DMS79 (cell line): Measurements from ENCODE around the gene MTF1.

Experiments
- DNase-seq: peaks from one replicate; lab custom pipeline; 2025; lab: John Stamatoyannopoulos, UW

Gene MTF1

DNA sequence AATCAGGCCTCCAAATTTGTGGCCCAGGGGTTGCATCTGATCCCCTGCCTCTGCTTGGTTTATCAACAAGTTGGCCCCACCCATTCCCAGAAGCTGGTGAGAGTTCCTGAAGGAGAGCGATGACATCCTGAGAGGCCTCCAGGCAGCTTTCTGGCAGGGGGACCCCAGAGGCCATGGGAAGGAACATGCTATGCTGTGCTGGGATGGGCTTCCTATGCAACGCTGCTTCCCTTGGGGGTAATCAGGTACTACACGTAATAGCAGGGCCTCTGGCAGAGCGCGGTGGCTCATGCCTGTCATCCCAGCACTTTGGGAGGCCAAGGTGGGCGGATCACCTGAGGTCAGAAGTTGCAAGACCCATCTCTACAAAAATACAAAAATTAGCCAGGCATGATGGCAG, 8.4 kb upstream of the MTF1 start:
- no peak for DNase-seq

DNA sequence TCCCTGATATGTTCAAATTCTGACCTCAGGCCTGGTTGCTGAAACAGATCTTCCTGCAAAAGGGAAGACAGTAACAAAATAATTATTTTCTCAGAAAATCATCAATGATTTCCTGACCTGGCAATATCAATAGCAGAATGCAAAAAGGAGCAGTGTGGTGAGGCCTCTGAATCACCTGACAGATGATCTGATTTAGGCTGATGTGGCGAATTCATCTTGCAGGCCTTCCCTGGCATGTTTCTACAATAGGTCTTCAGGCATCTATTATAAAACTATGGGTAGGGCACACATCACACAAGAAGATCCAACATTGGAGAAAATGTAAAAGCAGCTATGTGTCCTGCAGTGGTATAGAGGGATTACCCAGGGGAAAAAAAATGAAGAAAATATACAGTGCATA, 7.1 kb upstream of the MTF1 start:
- DNase-seq = no peak

DNA sequence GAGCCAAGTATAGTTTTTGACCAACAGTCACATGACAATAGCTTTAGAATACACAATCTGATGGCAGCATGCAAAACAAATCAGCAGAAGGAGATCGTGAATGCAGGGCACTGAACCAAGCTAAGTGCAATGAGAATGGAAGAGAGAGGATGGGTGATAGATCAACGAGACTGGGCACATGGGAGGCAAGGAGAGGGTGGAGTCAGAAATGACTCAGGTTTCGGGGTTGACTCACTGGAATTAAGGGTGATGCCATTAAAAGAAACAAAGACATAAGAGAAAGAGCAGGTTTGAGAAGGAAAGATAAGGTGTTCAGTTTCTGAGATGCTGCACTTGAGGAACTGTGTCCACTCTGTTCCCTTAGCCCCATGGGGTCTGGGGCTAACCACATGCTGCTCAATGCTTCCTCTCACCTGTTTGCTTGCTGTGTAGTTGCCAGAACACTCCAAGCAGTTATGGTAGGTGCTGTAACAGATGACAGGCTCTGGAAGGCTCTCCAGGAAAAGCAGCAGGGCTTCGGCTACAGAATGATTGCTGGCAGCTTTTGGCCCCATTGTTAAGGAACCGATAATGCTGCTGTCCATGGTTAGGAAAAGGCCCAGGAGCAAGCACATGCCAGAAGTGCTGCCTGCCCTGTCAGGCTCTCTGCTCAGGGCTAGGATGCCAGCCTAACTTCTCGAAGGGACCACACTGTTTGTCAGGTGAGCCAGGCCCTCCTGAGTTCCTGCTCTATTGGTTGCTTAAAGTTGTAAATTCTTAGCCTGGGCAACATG, 6.1 kb upstream of the MTF1 start:
- no peak for DNase-seq

DNA sequence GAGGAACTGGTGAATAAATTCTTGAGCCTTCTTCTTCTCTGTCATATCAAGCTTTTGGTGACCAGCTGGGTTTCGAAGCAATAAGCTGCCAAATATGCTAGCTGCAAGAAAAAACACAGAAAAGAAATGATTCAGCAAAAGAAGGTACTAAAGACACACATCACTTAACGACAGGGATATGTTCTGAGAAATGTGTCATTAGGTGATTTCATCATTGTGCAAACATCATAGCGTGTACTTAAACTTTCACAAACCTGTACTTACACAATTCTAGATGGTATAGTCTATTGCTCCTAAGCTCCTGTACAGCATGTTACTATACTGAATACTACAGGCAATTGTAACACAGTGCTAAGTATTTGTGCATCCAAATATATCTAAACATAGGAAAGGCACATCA, 2.9 kb upstream of the MTF1 start:
- DNase-seq = no peak

DNA sequence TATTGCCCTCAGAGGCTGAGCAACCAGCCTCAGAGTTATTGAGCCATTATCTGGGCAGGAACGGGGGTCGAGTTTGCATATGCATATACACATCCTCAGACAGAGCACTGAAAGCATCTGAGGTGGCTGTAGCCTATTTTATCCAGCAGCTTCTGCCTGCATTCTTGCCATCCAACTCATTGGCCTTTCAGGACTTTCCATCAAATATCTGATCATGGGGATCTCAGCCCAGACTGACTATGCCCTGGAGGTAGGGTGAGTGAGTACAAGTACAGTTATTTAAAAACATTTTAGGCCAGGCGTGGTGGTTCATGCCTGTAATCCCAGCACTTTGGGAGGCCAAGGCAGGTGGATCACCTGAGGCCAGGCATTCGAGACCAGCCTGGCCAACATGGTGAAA, 1.8 kb upstream of the MTF1 start:
- DNase-seq = no peak

DNA sequence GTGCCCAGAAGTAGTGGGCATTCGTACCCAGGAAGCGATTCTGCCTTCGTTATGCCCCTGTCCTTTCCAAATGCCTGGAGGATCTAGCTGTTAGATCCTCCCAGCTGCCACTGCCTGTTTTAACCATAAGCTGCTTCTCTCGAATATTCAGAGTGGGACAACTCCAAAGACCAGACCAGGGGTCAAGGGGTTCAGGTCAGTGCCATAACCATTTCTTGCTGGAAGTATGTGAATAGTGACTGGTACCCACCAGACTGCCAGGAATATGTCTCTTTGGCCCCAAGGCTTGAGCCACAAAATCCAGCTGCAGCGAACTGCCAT, 914 bp upstream of the MTF1 start:
- no peak for DNase-seq

DNA sequence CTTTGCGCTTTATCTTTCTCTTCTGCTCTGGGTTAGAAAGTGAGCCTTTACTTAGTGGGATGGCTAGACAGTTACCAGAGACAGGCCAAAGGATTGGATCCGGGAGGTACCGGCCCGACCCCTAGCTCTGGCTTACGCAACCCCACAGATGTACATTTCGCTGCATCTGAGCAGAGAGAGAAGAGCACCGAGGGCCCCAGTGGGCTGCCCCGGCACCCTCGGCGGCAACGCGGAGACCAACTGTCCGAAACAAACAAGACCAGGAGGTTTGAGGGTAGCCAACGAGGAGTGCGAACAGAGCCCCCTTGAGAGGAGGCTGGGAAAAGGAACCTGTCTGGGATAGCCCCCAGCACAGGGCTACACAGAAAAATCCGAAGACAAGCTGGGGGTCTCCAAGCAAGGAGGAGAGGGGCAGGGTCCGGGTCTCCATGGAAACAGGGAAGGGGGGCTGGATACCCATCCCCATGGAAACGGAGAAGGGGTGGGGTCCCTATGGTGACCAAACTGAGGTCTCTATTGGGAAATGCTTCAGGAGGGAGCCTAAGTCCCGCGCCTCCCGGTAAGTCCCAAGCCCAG, 373 bp downstream of the MTF1 start:
- DNase-seq = no peak

DNA sequence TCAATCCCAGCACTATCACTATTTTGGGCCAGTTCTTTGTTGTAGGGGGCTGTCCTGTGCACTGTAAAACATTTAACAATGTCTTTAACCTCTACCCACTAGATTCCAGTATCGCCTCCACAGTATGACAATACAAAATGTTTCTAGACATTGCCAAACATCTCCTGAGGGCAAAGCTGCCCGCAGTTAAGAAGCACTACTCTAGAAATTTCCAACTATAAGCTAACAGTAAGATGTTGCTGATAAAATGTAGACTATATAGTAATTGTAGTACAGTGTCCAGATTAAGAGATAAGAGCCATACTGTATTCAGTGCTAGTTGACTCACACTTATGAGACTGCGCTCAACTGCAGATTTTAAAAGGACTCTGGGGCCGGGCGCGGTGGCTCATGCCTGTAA, 5.0 kb downstream of the MTF1 start:
- DNase-seq = no peak

DNA sequence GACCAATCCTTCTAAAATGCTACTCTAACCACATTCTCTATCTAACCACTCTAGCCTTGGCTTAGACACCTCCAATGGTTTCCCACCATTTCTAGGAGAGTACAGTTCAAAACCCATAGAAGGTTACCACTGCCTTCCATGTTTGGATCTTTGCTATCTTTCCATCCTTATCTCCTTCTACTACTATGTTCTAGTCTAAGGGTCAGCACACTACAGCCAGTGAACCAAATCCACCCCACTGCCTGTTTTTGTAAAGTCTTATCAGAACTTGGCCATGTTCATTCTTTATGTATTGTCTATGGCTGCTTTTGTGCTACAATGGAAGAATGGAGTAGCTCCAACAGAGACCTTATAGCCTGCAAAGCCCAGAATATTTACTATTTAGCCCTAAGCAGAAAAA, 6.2 kb downstream of the MTF1 start:
- DNase-seq = no peak

DNA sequence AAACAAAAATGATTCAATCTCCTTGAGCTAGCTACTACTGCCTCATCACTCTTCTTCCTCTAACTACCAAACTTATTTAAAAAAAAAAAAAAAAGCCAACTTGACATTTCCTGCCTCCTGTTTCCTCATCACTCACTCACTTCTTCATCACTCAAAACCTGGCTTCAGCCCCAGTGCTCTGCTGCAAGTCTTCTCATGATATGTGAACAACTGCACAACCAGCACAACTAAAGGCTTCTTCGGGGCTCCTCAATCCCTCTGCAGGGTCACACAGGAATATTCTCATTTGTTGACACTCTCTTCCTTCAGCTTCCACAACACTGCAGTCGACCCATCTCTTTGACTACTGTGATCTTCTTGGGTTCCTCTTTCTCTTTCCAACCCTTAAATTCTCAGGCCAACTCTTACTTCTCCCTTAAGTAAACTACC, 7.6 kb downstream of the MTF1 start:
- no peak for DNase-seq

DNA sequence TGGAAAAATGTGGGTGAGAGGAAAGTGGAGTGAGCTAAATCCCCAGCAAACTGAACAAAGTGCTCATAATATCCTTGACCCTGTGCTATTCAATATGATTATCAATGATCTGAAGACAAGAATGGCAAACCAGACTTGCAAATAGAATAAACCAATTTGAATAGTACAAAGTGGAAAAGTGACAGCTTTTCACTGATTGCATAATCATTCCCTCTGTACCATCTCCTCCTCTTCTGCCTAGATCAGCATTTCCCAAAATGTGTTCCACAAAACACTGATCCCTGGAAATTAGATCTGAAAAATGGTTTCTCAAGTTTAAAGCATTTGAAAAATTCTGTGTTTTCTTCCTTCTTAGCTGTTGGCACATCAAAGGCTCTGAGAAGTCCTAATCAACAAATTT, 8.1 kb downstream of the MTF1 start:
- no peak for DNase-seq

DNA sequence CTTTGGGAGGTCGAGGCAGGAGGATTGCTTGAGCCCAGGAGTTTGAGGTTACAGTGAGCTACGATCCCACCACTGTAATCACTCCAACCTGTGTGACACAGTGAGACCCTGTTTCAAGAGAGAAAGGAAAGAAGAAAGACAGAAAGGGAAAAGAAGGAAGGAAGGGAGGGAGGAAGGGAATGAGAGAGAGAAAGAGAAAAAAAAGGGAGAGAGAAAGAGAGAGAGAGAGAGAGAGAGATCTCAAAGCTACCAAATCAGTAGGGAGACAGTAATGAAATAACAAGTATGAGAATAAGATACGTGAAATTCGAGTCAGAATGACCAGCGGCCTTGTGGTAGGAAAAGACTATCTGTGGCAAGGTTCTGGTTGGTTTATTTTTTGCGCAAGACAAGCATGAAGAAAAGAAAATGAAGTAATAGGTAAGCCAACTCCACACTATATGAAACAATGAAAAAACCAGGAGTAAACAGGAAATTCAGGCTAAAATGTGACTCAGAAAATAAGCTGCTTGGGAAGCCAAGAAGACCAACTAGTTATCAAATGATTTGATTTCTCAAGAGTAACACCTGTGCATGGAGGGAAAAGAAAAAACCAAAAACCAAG, 8.9 kb downstream of the MTF1 start:
- DNase-seq = no peak

DNA sequence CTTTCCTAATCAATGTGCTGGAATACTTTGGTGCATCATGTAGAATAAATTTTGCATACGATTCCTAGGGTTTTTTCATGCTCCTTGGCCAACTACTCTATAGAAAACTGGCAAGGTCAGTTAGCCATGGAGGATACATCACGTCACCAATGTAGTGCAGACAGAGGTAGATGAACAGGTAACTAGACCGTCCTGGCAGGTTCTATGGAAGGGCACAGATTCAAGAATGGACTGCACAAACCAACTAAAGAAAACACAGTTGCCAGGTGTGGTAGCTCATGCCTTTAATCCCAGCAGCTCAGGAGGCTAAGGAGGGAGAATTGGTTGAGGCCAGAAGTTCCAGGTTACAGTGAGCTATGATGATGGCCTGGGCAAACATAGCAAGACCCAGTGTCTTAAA, 9.9 kb downstream of the MTF1 start:
- no peak for DNase-seq

DNA sequence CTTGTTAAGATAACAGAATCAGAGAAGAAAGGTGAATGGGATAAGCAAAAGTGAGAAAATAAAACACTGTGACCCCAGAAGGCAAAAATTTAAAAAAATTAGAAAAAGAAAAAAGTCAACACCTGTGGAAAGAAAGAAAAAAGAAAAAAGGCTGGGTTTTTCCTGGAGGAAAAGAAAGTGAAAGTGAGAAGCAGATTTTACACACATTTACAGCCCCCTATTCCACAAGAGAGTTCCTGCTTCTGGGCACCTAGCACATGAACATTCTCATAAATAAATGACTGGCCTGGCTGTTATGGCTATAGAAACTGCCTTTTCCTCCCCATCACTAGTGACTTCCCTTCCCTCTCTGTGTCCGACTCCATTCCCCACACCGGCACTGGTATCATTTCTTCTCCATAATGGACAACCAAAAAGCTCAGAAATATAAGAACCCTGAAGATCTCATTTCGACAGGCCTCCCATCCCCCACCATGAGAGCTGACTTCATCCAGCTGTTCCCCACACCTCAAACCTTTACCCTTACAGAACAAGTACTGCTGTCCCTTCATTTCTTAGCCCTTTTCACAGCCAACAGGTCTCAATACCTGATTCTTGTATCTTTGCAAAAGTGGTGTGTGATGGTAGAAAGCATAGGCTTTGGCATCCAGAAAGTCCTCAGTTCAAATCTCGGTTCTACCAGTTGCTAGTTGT, 12.6 kb downstream of the MTF1 start:
- DNase-seq = no peak

DNA sequence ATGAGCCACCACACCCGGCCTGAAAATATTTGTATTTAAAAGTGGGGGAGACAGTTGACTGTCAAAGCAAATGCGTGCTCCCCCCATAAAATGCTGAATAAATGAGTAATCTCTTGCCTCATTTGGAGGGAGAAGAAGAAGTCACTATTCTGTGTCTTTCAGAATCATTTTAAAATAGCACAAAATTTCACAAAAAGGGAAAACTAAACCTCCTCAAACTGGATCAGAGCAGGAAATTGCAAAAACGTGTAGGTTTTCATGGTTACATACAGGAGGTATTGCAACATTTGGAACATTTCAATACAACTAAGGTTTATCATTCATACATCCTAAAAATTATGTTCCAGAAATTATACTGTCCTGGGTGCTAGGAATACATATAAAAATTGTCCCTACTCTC, 13.6 kb downstream of the MTF1 start:
- no peak for DNase-seq

DNA sequence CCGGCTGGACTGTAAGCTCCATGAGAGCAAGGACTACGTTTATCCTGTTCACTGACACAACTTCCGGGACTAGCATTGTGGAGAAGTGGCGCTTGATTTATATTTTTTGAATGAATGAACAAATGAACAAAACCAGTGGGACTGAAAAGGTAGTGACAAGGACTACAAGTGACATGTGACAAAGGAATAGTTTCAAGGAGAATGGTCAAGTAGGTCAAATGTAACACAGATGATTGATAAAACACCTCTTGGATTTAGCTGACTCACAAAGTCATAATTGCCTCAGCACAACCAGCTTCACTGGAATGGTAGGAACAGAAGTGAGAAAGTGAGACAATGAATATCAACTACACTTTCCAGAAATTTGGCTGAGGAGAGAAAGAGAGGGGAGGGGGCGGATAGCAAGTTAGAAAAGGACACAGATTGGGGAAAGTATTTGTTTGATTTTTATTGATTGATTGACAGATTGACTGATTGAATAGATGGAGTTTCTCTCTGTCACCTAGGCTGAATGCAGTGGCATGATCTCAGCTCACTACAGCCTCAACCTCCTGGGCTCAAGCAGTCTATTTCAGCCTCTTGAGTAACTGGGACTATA, 14.2 kb downstream of the MTF1 start:
- no peak for DNase-seq

DNA sequence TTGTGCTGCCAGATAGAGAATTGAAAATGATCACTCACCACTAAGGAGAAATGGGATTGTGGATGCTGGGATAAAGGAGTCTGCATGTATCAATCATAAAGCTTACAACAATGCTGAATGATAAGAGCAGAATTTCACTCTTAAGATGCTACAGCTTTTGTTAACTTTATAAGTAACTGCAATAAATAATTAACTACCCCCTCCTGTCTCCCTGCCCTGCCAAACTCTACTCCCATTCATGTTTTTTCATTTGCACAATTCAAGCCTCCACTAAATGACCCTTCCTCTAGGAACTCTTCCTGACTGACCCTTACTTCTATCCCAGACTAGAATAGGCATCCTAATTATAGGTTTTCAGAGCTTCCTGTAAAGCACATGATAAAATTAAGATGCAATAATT, 14.9 kb downstream of the MTF1 start:
- DNase-seq = no peak

DNA sequence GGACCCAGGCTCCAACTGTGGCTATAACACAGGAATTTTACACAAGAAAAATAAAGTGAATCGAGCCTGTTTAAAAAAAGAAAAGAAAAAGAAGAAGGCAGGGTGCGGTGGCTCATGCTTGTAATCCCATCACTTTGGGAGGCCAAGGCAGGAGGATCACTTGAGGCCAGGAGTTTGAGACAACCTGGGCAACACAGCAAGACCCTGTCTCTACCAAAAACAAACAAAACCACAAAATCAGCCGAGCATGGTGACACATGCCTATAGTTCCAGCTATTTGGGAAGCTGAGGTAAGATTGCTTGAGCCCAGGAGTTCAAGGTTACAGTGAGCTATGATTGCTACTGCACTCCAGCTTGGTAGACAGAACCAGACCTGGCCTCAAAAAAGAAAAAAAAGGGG, 17.7 kb downstream of the MTF1 start:
- DNase-seq = no peak

DNA sequence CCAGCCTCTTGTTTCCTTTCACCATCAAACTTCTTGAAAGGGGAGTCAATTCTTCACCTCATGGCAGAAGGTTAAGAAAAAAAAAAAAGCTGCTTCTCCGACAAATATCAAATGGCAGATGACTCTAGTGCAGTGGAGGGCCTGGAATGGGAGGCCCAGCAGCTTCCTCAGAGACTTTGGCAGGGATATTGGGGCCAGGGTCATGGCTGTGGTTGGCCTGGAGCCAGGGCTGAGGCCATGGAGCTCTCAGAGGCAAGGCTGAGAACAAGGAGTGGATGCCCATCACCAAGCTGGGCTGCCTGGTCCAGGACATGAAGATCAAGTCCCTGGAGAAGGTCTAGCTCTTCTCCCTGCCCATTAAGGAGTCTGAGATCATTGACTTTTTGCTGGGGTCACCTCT, 18.7 kb downstream of the MTF1 start:
- DNase-seq = no peak

DNA sequence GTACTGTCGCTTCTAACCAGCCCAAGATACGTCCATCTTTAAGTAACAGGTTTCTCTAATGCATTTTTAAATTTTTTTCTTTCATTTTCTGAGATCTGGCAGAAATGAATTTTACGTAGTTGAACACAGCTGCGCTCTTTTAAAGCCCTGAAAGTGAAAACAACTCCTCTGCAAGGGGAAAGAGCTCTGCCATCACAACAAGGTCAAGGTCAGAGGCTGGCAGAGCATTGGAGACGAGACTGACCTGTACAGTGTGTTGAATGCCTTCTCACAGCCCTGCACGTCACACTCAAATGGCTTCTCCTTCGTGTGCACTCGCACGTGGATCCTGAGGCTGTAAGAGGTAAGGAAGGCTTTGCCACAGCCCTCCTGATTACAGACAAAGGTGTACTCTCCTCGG, 19.7 kb downstream of the MTF1 start:
- no peak for DNase-seq

DNA sequence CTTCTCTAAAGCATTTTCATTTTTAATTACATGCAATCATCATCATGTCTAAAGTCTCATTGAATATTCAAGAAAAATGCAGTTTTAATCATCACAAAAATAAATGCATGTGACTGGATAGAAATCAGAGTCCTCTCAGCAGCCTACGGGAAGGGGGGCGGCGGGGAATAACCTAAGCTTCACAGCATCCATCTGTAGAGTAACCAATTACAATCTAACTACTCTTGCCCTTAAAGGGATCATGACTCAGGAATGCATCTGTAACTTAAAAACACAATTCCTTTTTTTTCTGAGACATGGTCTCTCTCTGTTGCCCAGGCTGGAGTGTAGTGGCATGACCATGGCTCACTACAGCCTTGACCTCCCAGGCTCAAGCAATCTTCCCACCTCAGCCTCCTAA, 22.6 kb downstream of the MTF1 start:
- no peak for DNase-seq

DNA sequence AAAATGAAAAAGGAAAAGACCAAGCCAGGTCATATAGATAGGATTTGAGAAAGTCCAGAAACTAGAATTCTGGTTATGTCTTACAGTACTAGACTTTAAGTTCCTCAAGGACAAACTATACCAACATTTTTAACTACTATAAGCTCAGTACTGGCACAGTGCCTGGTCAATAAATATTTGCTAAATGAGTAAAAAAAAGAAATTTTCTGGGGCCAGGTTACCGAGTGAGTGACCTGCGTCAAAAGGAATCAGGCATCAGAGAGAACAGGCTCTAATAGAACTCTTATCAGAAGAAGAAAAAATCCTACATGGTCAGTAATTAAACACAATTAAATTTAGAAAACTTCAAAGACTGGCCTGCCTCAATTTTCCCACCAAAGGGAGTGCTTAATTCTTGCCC, 27.6 kb downstream of the MTF1 start:
- DNase-seq = no peak

DNA sequence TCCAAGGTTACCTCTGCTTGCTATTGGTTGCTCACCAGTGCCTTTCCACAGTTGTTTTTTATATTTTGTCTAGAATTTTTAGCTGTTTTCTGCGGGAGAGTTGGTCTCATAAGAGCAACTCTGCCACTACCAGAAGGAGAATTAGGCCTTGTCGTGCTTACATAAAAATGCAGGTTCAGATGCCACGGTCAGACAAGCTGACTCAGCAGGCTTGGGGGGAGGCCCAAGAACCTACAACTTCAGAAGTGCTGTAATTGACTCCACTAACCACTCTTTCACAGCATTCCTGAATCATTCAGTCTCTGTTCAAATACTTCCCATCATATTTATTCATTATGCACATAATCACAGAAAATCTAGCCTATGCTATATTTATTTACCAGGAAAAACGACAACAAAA, 28.3 kb downstream of the MTF1 start:
- DNase-seq = no peak
